GM10847 (cell line): ENCODE results near the gene CRYGN.

Experiments
- POLR2A ChIP-seq: IDR thresholded peaks from 2 replicates; pipeline ENCODE4 v1.6.1; 2011; ENCODE audit not compliant: insufficient read length; ENCODE audit errors: extremely low read depth

Gene CRYGN

GRCh38 chr7:151451626-151452571 is 12.0 kb upstream of the CRYGN start:
- TF ChIP-seq POLR2A, result no peak

GRCh38 chr7:151451156-151451555 is 11.2 kb upstream of the CRYGN start:
- no peak for TF ChIP-seq POLR2A

- no peak for TF ChIP-seq POLR2A
Observed at GRCh38 chr7:151449990-151450389, 10.0 kb upstream of the CRYGN start.

- no peak for TF ChIP-seq POLR2A
Observed at GRCh38 chr7:151448261-151449252, 8.6 kb upstream of the CRYGN start.

- no peak for TF ChIP-seq POLR2A
Observed at GRCh38 chr7:151447901-151448260, 7.9 kb upstream of the CRYGN start.

GRCh38 chr7:151447312-151447711 is 7.4 kb upstream of the CRYGN start:
- no peak for TF ChIP-seq POLR2A

GRCh38 chr7:151446412-151446811 is 6.5 kb upstream of the CRYGN start:
- no peak for TF ChIP-seq POLR2A

GRCh38 chr7:151444632-151445031 is 4.7 kb upstream of the CRYGN start:
- no peak for TF ChIP-seq POLR2A

- no peak for TF ChIP-seq POLR2A
Observed at GRCh38 chr7:151442776-151443496, 3.0 kb upstream of the CRYGN start.

GRCh38 chr7:151440799-151441445 is 981 bp upstream of the CRYGN start:
- no peak for TF ChIP-seq POLR2A

GRCh38 chr7:151438864-151439601 is 908 bp downstream of the CRYGN start:
- no peak for TF ChIP-seq POLR2A

- TF ChIP-seq POLR2A, result no peak
Observed at GRCh38 chr7:151437866-151438516, 1.9 kb downstream of the CRYGN start.

GRCh38 chr7:151437159-151437553 is 2.8 kb downstream of the CRYGN start:
- no peak for TF ChIP-seq POLR2A
